Neural progenitor cell (in vitro differentiated cells): ENCODE data around the gene UBL4B.

Experiments
- EZH2 ChIP-seq: fragments of 200-600 bp; sonication (generic); IDR thresholded peaks from 2 replicates; pipeline ENCODE4 v1.6.1; 2017; ENCODE audit warnings: antibody characterized with exemption, mild to moderate bottlenecking, moderate library complexity
- EZH2phosphoT487 ChIP-seq: fragments of 200-600 bp; sonication (generic); IDR thresholded peaks from 2 replicates; pipeline ENCODE4 v1.6.1; 2017; ENCODE audit warnings: antibody characterized with exemption
- TF ChIP-seq, protein P1 (sequence below): fragments of 200-600 bp; sonication (generic); IDR thresholded peaks from 2 replicates; pipeline ENCODE4 v1.5.1; 2017; ENCODE audit warnings: antibody characterized with exemption, mild to moderate bottlenecking

DNA sequence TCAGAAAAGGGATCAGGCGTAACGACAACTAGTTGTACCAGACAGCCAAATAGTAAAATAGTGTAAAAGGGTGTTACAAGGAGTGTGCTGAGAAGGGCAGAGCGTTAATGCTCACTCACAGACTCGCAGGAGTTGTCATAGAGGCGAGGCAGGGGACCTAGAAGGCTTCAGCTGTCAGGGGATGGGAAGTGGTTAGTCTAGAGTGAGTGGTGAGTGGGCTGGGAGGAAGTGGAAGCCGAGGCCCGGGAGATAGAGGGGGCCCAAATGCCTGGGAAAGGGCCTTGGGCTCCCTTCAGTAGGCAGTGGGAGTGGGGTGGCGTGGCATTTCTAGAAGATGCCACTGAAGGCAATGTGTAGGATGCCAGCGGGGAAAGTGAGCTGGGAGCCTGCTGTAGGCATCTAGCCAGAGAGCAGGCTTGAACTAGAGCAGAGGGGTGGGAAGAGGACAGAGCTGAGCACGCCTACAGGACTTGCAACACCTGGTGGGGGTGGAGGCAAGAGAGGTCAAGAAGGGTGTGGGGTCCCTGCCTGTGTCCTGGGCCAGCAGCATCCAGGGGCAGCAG lies 48.4 kb downstream of the UBL4B start:
- TF ChIP-seq, protein P1, sequence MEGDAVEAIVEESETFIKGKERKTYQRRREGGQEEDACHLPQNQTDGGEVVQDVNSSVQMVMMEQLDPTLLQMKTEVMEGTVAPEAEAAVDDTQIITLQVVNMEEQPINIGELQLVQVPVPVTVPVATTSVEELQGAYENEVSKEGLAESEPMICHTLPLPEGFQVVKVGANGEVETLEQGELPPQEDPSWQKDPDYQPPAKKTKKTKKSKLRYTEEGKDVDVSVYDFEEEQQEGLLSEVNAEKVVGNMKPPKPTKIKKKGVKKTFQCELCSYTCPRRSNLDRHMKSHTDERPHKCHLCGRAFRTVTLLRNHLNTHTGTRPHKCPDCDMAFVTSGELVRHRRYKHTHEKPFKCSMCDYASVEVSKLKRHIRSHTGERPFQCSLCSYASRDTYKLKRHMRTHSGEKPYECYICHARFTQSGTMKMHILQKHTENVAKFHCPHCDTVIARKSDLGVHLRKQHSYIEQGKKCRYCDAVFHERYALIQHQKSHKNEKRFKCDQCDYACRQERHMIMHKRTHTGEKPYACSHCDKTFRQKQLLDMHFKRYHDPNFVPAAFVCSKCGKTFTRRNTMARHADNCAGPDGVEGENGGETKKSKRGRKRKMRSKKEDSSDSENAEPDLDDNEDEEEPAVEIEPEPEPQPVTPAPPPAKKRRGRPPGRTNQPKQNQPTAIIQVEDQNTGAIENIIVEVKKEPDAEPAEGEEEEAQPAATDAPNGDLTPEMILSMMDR = no peak
- TF ChIP-seq EZH2phosphoT487 (no peak), EZH2 (no peak)
